Fibroblast of villous mesenchyme (primary cell): ENCODE measurements around the gene CPT1C. TPM values are rescaled to one million over a fixed set of nuclear protein-coding genes. Genes with fewer than 3 reads are reported as not detected.

Experiments used
- DNase-seq: peaks from one replicate; pipeline ENCODE4 v3.0.0-alpha.2; 2010; ENCODE audit warnings: low read depth
- H3K4me3 ChIP-seq: 2 replicates; pipeline ENCODE4 v1.5.1; 2011; ENCODE audit warnings: low read depth, mild to moderate bottlenecking, low read length
- CTCF ChIP-seq: IDR thresholded peaks from 2 replicates; pipeline ENCODE4 v1.5.1; 2012; ENCODE audit warnings: low read depth, mild to moderate bottlenecking, low read length; ENCODE audit not compliant: insufficient read depth
- total RNA-seq: library from RNA; depleted of rRNA; stranded (reverse); fragments of >200 nt; gene quantifications from 2 replicates; pipeline ENCODE4 v1.2.3, GENCODE V29; 2012

CPT1C gene
- total RNA-seq, 1 donor: 32.0 TPM

- no peak for DNase-seq
- no peak for TF ChIP-seq CTCF
- H3K4me3 ChIP-seq: no peak overlapping the region
Measured at GRCh38 chr19:49662011-49662410, 28.9 kb upstream of the CPT1C start.

GRCh38 chr19:49663224-49663623 is 27.7 kb upstream of the CPT1C start:
- DNase-seq: no peak
- TF ChIP-seq CTCF: no peak
- no peak overlapping the region for H3K4me3 ChIP-seq

GRCh38 chr19:49664171-49665035 is 26.5 kb upstream of the CPT1C start:
- peak overlapping the region; percentile 95 for H3K4me3 ChIP-seq
- peak; percentile 5 for TF ChIP-seq CTCF
- peak; percentile 79 for DNase-seq

- TF ChIP-seq CTCF: no peak
- peak overlapping the region; percentile 95 for H3K4me3 ChIP-seq
- peak; percentile 6 for DNase-seq
Measured at GRCh38 chr19:49665036-49665350, 25.9 kb upstream of the CPT1C start.

- DNase-seq: peak; percentile 96
- no peak for TF ChIP-seq CTCF
- H3K4me3 ChIP-seq: peak within 1 kb of the TSS; percentile 95
Measured at GRCh38 chr19:49665351-49666119, 25.4 kb upstream of the CPT1C start, which contains the start of the genes BCL2L12 and IRF3. BCL2L12 (plus strand) TSS chr19:49665933; CDS start chr19:49666693, 760 bp downstream. IRF3 (minus strand) TSS chr19:49665857; CDS start chr19:49664838, 1,019 bp downstream.

- DNase-seq: no peak
- H3K4me3 ChIP-seq: peak overlapping the region; percentile 95
- TF ChIP-seq CTCF: no peak
Measured at GRCh38 chr19:49666120-49666444, 24.8 kb upstream of the CPT1C start.
